ENCODE data around the gene TFF2.

Gene TFF2

GRCh38 chr21:42349420-42350317, 1.1 kb downstream of the TFF2 start:
- DNase-seq (ENCODE audit: low read depth) = no peak
- no peak overlapping the region for H3K4me3 ChIP-seq (ENCODE audit: low read depth, low read length)

GRCh38 chr21:42348762-42349161, 2.0 kb downstream of the TFF2 start:
- no peak overlapping the region for H3K4me3 ChIP-seq (ENCODE audit: low read depth, low read length)
- no peak for DNase-seq (ENCODE audit: low read depth)

GRCh38 chr21:42347601-42348327, 3.0 kb downstream of the TFF2 start:
- H3K4me3 ChIP-seq (ENCODE audit: low read depth, low read length) = no peak overlapping the region
- no peak for DNase-seq (ENCODE audit: low read depth)

GRCh38 chr21:42346866-42347600, 3.8 kb downstream of the TFF2 start:
- H3K4me3 ChIP-seq (ENCODE audit: low read depth, low read length) = no peak overlapping the region
- DNase-seq (ENCODE audit: low read depth) = no peak

- no peak for DNase-seq (ENCODE audit: low read depth)
- H3K4me3 ChIP-seq (ENCODE audit: low read depth, low read length) = no peak overlapping the region
Observed at GRCh38 chr21:42346441-42346840, 4.4 kb downstream of the TFF2 start.

- DNase-seq (ENCODE audit: low read depth) = no peak
- H3K4me3 ChIP-seq (ENCODE audit: low read depth, low read length) = no peak overlapping the region
Observed at GRCh38 chr21:42344631-42345030, 6.2 kb downstream of the TFF2 start.

- no peak overlapping the region for H3K4me3 ChIP-seq (ENCODE audit: low read depth, low read length)
- DNase-seq (ENCODE audit: low read depth) = no peak
Observed at GRCh38 chr21:42343963-42344510, 6.8 kb downstream of the TFF2 start.

GRCh38 chr21:42343556-42343955, 7.2 kb downstream of the TFF2 start:
- H3K4me3 ChIP-seq (ENCODE audit: low read depth, low read length) = no peak overlapping the region
- no peak for DNase-seq (ENCODE audit: low read depth)

GRCh38 chr21:42343101-42343500, 7.7 kb downstream of the TFF2 start:
- DNase-seq (ENCODE audit: low read depth) = no peak
- no peak overlapping the region for H3K4me3 ChIP-seq (ENCODE audit: low read depth, low read length)

- DNase-seq (ENCODE audit: low read depth) = no peak
- no peak overlapping the region for H3K4me3 ChIP-seq (ENCODE audit: low read depth, low read length)
Observed at GRCh38 chr21:42341776-42342542, 8.8 kb downstream of the TFF2 start.

GRCh38 chr21:42340187-42341050, 10.4 kb downstream of the TFF2 start:
- no peak for DNase-seq (ENCODE audit: low read depth)

GRCh38 chr21:42338729-42339715, 11.8 kb downstream of the TFF2 start:
- DNase-seq (ENCODE audit: low read depth) = no peak
- H3K4me3 ChIP-seq (ENCODE audit: low read depth, low read length) = no peak overlapping the region

More at GRCh38 chr21:42340187-42341050, 10.4 kb downstream of the TFF2 start:
- H3K4me3 ChIP-seq (ENCODE audit: low read depth, low read length) = no peak overlapping the region

- no peak overlapping the region for H3K4me3 ChIP-seq (ENCODE audit: low read depth, low read length)
- DNase-seq (ENCODE audit: low read depth) = no peak
Observed at GRCh38 chr21:42337830-42338728, 12.7 kb downstream of the TFF2 start.

- DNase-seq (ENCODE audit: low read depth) = no peak
- H3K4me3 ChIP-seq (ENCODE audit: low read depth, low read length) = no peak overlapping the region
Observed at GRCh38 chr21:42337276-42337675, 13.5 kb downstream of the TFF2 start.

GRCh38 chr21:42336054-42336453, 14.7 kb downstream of the TFF2 start:
- DNase-seq (ENCODE audit: low read depth) = no peak

More at GRCh38 chr21:42336054-42336453, 14.7 kb downstream of the TFF2 start:
- H3K4me3 ChIP-seq (ENCODE audit: low read depth, low read length) = no peak overlapping the region
